B cell (primary cell): ENCODE data around the gene HSF4. TPM values are rescaled to one million over a fixed set of nuclear protein-coding genes. Genes with fewer than 3 reads are reported as not detected.

Source experiments
- ATAC-seq: fragments of 200-7000 bp; cut with Tn5 transposase; one replicate; pipeline ENCODE4 v1.10.0; 2021; ENCODE audit warnings: low read depth, mild to moderate bottlenecking, moderate number of reproducible peaks, moderate library complexity
- CTCF ChIA-PET: fragments of 350-600 bp; sonication (Branson Sonifier 250); formaldehyde crosslinking; loops from one replicate; lab custom pipeline; 2021; ENCODE audit warnings: antibody characterized with exemption, inconsistent platforms; lab: Charles Lee
- POLR2A ChIA-PET: fragments of 350-600 bp; sonication (Branson Sonifier 250); formaldehyde crosslinking; loops from one replicate; lab custom pipeline; 2021; ENCODE audit warnings: antibody characterized with exemption; lab: Charles Lee
- DNase-seq: peaks from one replicate; pipeline ENCODE4 v3.0.0; 2013
- H2AFZ ChIP-seq: 2 replicates; pipeline ENCODE4 v1.6.1; 2012; ENCODE audit warnings: mild to moderate bottlenecking, low read depth, low read length; ENCODE audit not compliant: insufficient read depth, poor library complexity, severe bottlenecking
- H3K27ac ChIP-seq, 2 donors: 1 replicate in 1 of 2; 2 replicates in 1 of 2; pipeline ENCODE4 v1.5.1; 2012 to 2013; ENCODE audit warnings: low read length in 2 of 2, mild to moderate bottlenecking in 2 of 2, moderate library complexity in 1 of 2
- H3K27me3 ChIP-seq, 4 experiments: fragments of 200-600 bp in 1 of 4; sonication (generic) in 1 of 4; replicated peaks in 1 of 4; 1 replicate in 2 of 4; 2 replicates in 2 of 4; pipeline versions ENCODE4 v1.6.1 to v1.7.0; 2013 to 2016; ENCODE audit warnings: low read length in 3 of 4, mild to moderate bottlenecking in 2 of 4, mixed read lengths in 1 of 4, moderate library complexity in 1 of 4; ENCODE audit not compliant: insufficient read depth in 4 of 4, control insufficient read depth in 3 of 4; ENCODE audit errors: control extremely low read depth in 1 of 4
- H3K36me3 ChIP-seq, 2 experiments: replicated peaks in 1 of 2; 1 replicate in 1 of 2; 2 replicates in 1 of 2; pipeline versions ENCODE4 v1.6.1 to v1.7.1; 2013; ENCODE audit warnings: low read length in 1 of 2; ENCODE audit not compliant: insufficient read depth in 2 of 2, control insufficient read depth in 1 of 2; ENCODE audit errors: control extremely low read depth in 1 of 2, extremely low read depth in 1 of 2
- H3K4me1 ChIP-seq, 2 donors: fragments of 200-600 bp in 1 of 2; sonication (generic) in 1 of 2; 1 replicate in 1 of 2; 2 replicates in 1 of 2; pipeline versions ENCODE4 v1.5.1 to v1.6.1; 2013 to 2017; ENCODE audit warnings: low read length in 2 of 2; ENCODE audit not compliant: control insufficient read depth in 2 of 2, insufficient read depth in 2 of 2
- H3K4me2 ChIP-seq: replicated peaks from 2 replicates; pipeline ENCODE3; 2012; ENCODE audit warnings: mild to moderate bottlenecking, low read depth, low read length; ENCODE audit not compliant: poor library complexity, severe bottlenecking
- H3K4me3 ChIP-seq, 5 experiments: fragments of 200-600 bp in 1 of 5; sonication (generic) in 1 of 5; 1 replicate in 3 of 5; 2 replicates in 2 of 5; pipeline versions ENCODE4 v1.5.1 to v1.7.0; 2011 to 2016; ENCODE audit warnings: low read length in 4 of 5, mild to moderate bottlenecking in 4 of 5, low read depth in 2 of 5, control low read depth in 1 of 5, moderate library complexity in 1 of 5; ENCODE audit not compliant: insufficient read depth in 1 of 5; ENCODE audit errors: control extremely low read depth in 1 of 5, extremely low read depth in 1 of 5
- H3K79me2 ChIP-seq: fragments of 200-600 bp; sonication (generic); one replicate; pipeline ENCODE4 v1.6.0; 2016; ENCODE audit warnings: low read length; ENCODE audit not compliant: control insufficient read depth, insufficient read depth
- H3K9ac ChIP-seq: fragments of 200-600 bp; sonication (generic); 2 replicates; pipeline ENCODE4 v1.6.1; 2017; ENCODE audit warnings: mild to moderate bottlenecking, low read length, moderate library complexity
- H3K9me3 ChIP-seq, 3 donors: one replicate each; pipeline versions ENCODE4 v1.6.1 to v1.7.1; 2013; ENCODE audit warnings: low read length in 2 of 3; ENCODE audit not compliant: control insufficient read depth in 2 of 3, insufficient read depth in 1 of 3; ENCODE audit errors: control extremely low read depth in 1 of 3
- H4K20me1 ChIP-seq: 2 replicates; pipeline ENCODE4 v1.6.0; 2012; ENCODE audit warnings: mild to moderate bottlenecking, low read length; ENCODE audit not compliant: insufficient read depth, control insufficient read depth, poor library complexity, severe bottlenecking
- H3K27ac Mint-ChIP-seq: one replicate; pipeline ENCODE4 v1.8.0; 2021; ENCODE audit warnings: mixed read lengths
- H3K27me3 Mint-ChIP-seq: one replicate; pipeline ENCODE4 v1.8.0; 2021; ENCODE audit warnings: mixed read lengths
- H3K4me1 Mint-ChIP-seq: one replicate; pipeline ENCODE4 v1.8.0; 2021; ENCODE audit warnings: mixed read lengths
- H3K4me3 Mint-ChIP-seq: one replicate; pipeline ENCODE4 v1.8.0; 2021; ENCODE audit warnings: mixed read lengths
- H3K9me3 Mint-ChIP-seq: one replicate; pipeline ENCODE4 v1.8.0; 2022; ENCODE audit warnings: mixed read lengths; ENCODE audit not compliant: insufficient read depth
- CTCF ChIP-seq: fragments of 200-600 bp; IDR thresholded peaks from one replicate; pipeline ENCODE4 v1.8.0; 2022; ENCODE audit warnings: antibody characterized with exemption, mild to moderate bottlenecking
- EZH2 ChIP-seq: IDR thresholded peaks from 2 replicates; pipeline ENCODE4 v1.6.1; 2012; ENCODE audit warnings: borderline replicate concordance, low read depth, mild to moderate bottlenecking, moderate library complexity, low read length; ENCODE audit not compliant: insufficient read depth, poor library complexity, severe bottlenecking
- WGBS: methylation state at CpG from one replicate; pipeline ENCODE4 v1.1.5; 2013; ENCODE audit warnings: missing lambda C conversion rate; ENCODE audit not compliant: insufficient coverage; 5-methylcytosine and 5-hydroxymethylcytosine counted together
- intact Hi-C: fragments of 100-400 bp; cut with micrococcal nuclease; formaldehyde crosslinking; loops from one replicate; pipeline ENCODE4 v1.10.0; 2022
- polyA plus RNA-seq: library from polyadenylated mRNA; depleted of rRNA; stranded (reverse); fragments of >200 nt; gene quantifications from 2 replicates; pipeline ENCODE4 v1.2.3, GENCODE V29; 2012
- total RNA-seq, 2 donors: library from RNA; stranded (reverse); fragments of 120-200 nt in 1 of 2; gene quantifications; 1 replicate in 1 of 2; 2 replicates in 1 of 2; pipeline versions ENCODE4 v1.2.3 to v1.2.4, GENCODE V29; 2013 to 2022

The HSF4 gene
- total and polyA plus RNA-seq, 2 donors (not counting 1 experiment from before 2014, with no cell fraction given) = 11.9 to 12.2 TPM

DNA sequence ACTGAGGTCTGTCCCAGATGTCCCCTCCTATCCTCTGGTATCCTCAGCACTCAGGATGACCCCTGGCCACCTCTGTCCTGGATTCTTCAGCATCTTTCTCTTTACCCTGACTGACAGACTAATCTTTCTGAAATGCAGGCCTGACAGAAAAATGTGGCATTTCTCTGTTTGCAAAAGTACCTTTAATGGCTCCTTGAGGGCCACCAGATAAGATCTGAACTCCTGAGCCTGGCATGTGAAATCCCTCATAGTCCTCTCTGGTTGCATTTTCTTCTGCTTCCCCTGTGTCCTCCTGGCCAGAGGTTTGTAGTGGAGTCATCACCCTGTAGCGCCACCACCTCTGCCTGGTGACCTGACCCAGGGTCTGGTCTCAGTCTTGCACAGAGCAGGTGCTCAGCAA is 32.3 kb downstream of the HSF4 start:
- H3K36me3 ChIP-seq = peaks cover 0 to 59% of the 10 kb centered on the region in 2 experiments
- WGBS = 100% methylated on average over 1 of the region's 1 CpG
- no peak overlapping the region for H3K9ac ChIP-seq
- H3K9me3 ChIP-seq = peaks cover 0 to 5% (median 0%) of the 10 kb centered on the region in 3 donors
- intact Hi-C loops = no loop called here
- H3K27me3 Mint-ChIP-seq = no peaks in the 10 kb centered on the region
- peaks cover 37% of the 10 kb centered on the region for H3K79me2 ChIP-seq
- TF ChIP-seq EZH2 (no peak), CTCF (no peak)
- peaks cover 16 to 21% of the 10 kb centered on the region in 2 donors for H3K4me1 ChIP-seq
- ChIA-PET CTCF (interaction anchor here (0.6 to 1.2 kb wide), 2 partner anchors 244 to 1649 kb away, joined by 4 to 5 read pairs; no protein-coding TSS in a partner anchor), POLR2A (no interaction called here)
- H3K27ac Mint-ChIP-seq = no peak overlapping the region
- no peak overlapping the region for H3K4me3 ChIP-seq
- no peak for ATAC-seq
- no peak overlapping the region for H3K27ac ChIP-seq
- H3K4me2 ChIP-seq = no peak overlapping the region
- no peak overlapping the region for H3K4me3 Mint-ChIP-seq
- H4K20me1 ChIP-seq = peaks cover 54% of the 10 kb centered on the region
- no peak for DNase-seq
- H3K27me3 ChIP-seq = no peaks in the 10 kb centered on the region
- H3K9me3 Mint-ChIP-seq = no peaks in the 10 kb centered on the region
- H3K4me1 Mint-ChIP-seq = peaks cover 33% of the 10 kb centered on the region
- no peak overlapping the region for H2AFZ ChIP-seq

- no peak overlapping the region for H3K4me2 ChIP-seq
- DNase-seq (no peak), ATAC-seq (no peak)
- intact Hi-C loops = no loop called here
- H3K36me3 ChIP-seq = peaks cover 0 to 65% of the 10 kb centered on the region in 2 experiments
- peaks cover 47% of the 10 kb centered on the region for H4K20me1 ChIP-seq
- H2AFZ ChIP-seq = no peak overlapping the region
- H3K9ac ChIP-seq = no peak overlapping the region
- WGBS = 90% methylated on average over 6 of the region's 6 CpGs
- no peak overlapping the region for H3K27ac Mint-ChIP-seq
- TF ChIP-seq EZH2 (no peak), CTCF (no peak)
- peaks cover 28% of the 10 kb centered on the region for H3K79me2 ChIP-seq
- no peak overlapping the region for H3K4me3 ChIP-seq
- H3K4me3 Mint-ChIP-seq = no peak overlapping the region
- H3K9me3 ChIP-seq = no peaks in the 10 kb centered on the region
- CTCF ChIA-PET = interaction anchor here (0.7 to 1.2 kb wide), 7 partner anchors 10 to 245 kb away, joined by 3 to 4 read pairs (median 3); no protein-coding TSS in a partner anchor
- POLR2A ChIA-PET = interaction anchor here (0.6 kb wide), 1 partner anchor 20 kb away, joined by 3 read pairs; no protein-coding TSS in a partner anchor
- peaks cover 12 to 16% of the 10 kb centered on the region in 2 donors for H3K4me1 ChIP-seq
- H3K4me1 Mint-ChIP-seq = peaks cover 29% of the 10 kb centered on the region
- H3K27ac ChIP-seq = no peak overlapping the region
- no peaks in the 10 kb centered on the region for H3K27me3 ChIP-seq
- H3K9me3 Mint-ChIP-seq = no peaks in the 10 kb centered on the region
- H3K27me3 Mint-ChIP-seq = no peaks in the 10 kb centered on the region
Observed at GRCh38 chr16:67197704-67198103, 33.2 kb downstream of the HSF4 start.
